A549 (cell line): ENCODE results near the gene NFASC.

Source experiments
- CEBPB ChIP-seq, 2 experiments: fragments of >200 bp in 1 of 2; sonication (Bioruptor Twin) in 1 of 2; formaldehyde crosslinking in 1 of 2; IDR thresholded peaks; 2 replicates each; pipeline ENCODE4 v1.6.1; 2012 to 2016
- CHD2 ChIP-seq: fragments of 150-350 bp; IDR thresholded peaks from 2 replicates; pipeline ENCODE4 v1.6.1; 2014; ENCODE audit warnings: low read length; ENCODE audit not compliant: partially characterized antibody
- MYC ChIP-seq: IDR thresholded peaks from 2 replicates; pipeline ENCODE4 v1.6.1; 2012; ENCODE audit warnings: mild to moderate bottlenecking, inconsistent platforms, low read length, improper control_type of control experiment, borderline replicate concordance
- PHF8 ChIP-seq: fragments of 200-600 bp; sonication (generic); IDR thresholded peaks from 2 replicates; pipeline ENCODE4 v1.6.1; 2016; ENCODE audit warnings: low read depth, mild to moderate bottlenecking, antibody characterized with exemption, moderate library complexity, borderline replicate concordance
- POLR2A ChIP-seq: IDR thresholded peaks from 2 replicates; pipeline ENCODE4 v1.6.1; 2012; ENCODE audit warnings: mild to moderate bottlenecking, low read length
- ZNF302 ChIP-seq: fragments of 250-450 bp; sonication (Bioruptor Pico); IDR thresholded peaks from 2 replicates; pipeline ENCODE4 v1.9.0; 2021; ENCODE audit warnings: inconsistent platforms, mild to moderate bottlenecking, moderate library complexity
- TF ChIP-seq, protein P1 (sequence below): fragments of >200 bp; sonication (Bioruptor Twin); formaldehyde crosslinking; IDR thresholded peaks from 3 replicates; pipeline ENCODE4 v1.5.1; 2016
- TF ChIP-seq, protein P2 (sequence below): fragments of >200 bp; sonication (Bioruptor Twin); formaldehyde crosslinking; IDR thresholded peaks from 3 replicates; pipeline ENCODE4 v1.6.1; 2016
- TF ChIP-seq, protein P3 (sequence below): IDR thresholded peaks from 2 replicates; pipeline ENCODE4 v1.6.1; 2012

DNA sequence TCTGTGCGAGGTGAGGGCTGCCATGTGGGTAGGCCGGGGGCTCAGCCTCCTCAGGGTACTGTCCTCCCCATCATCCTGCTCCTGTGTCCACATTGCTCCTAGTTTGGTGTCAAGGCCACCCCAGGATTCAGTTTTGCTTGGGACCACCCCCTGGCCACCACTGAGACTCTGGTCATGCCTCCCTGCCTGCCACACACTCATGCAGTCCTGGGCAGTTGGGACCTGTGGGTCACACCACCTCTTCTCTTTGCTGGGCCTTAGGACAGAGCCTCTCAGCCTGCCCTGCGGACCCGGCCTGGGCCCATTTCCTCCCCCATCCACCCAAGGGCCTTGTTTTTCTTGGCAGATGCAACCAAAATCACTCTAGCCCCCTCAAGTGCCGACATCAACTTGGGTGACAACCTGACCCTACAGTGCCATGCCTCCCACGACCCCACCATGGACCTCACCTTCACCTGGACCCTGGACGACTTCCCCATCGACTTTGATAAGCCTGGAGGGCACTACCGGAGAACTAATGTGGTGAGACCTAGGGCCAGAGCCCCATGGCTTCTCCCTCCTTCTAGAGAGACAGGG is 194.2 kb downstream of the NFASC start:
- TF ChIP-seq, protein P1, sequence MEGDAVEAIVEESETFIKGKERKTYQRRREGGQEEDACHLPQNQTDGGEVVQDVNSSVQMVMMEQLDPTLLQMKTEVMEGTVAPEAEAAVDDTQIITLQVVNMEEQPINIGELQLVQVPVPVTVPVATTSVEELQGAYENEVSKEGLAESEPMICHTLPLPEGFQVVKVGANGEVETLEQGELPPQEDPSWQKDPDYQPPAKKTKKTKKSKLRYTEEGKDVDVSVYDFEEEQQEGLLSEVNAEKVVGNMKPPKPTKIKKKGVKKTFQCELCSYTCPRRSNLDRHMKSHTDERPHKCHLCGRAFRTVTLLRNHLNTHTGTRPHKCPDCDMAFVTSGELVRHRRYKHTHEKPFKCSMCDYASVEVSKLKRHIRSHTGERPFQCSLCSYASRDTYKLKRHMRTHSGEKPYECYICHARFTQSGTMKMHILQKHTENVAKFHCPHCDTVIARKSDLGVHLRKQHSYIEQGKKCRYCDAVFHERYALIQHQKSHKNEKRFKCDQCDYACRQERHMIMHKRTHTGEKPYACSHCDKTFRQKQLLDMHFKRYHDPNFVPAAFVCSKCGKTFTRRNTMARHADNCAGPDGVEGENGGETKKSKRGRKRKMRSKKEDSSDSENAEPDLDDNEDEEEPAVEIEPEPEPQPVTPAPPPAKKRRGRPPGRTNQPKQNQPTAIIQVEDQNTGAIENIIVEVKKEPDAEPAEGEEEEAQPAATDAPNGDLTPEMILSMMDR: no peak
- TF ChIP-seq, protein P2, sequence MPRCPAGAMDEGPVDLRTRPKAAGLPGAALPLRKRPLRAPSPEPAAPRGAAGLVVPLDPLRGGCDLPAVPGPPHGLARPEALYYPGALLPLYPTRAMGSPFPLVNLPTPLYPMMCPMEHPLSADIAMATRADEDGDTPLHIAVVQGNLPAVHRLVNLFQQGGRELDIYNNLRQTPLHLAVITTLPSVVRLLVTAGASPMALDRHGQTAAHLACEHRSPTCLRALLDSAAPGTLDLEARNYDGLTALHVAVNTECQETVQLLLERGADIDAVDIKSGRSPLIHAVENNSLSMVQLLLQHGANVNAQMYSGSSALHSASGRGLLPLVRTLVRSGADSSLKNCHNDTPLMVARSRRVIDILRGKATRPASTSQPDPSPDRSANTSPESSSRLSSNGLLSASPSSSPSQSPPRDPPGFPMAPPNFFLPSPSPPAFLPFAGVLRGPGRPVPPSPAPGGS: no peak
- TF ChIP-seq MYC (no peak), PHF8 (no peak), POLR2A (no peak), CEBPB (IDR thresholded peaks at IDR 0.05) (no peak), CHD2 (no peak), ZNF302 (CRISPR knock-in tag) (no peak)
- TF ChIP-seq, protein P3, sequence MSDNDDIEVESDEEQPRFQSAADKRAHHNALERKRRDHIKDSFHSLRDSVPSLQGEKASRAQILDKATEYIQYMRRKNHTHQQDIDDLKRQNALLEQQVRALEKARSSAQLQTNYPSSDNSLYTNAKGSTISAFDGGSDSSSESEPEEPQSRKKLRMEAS: no peak
